Sigmoid colon (tissue), 4 donors: ENCODE results near the gene TAF6.
A peak's percentile ranks its signal among the peaks of the same experiment; 100 is the strongest.

Experiments
- EP300 ChIP-seq, 4 donors: sonication (generic); formaldehyde crosslinking; IDR thresholded peaks; one replicate each; pipeline ENCODE4 v1.6.1; 2017; ENCODE audit warnings: antibody characterized with exemption in 4 of 4
- POLR2A ChIP-seq, 2 donors: fragments of 450-650 bp; IDR thresholded peaks; one replicate each; pipeline ENCODE4 v1.6.1; 2016; ENCODE audit warnings: antibody characterized with exemption in 2 of 2, mild to moderate bottlenecking in 2 of 2, moderate library complexity in 2 of 2
- POLR2AphosphoS5 ChIP-seq, 4 donors: sonication (generic); formaldehyde crosslinking; IDR thresholded peaks; one replicate each; pipeline ENCODE4 v1.6.1; 2017; ENCODE audit warnings: antibody characterized with exemption in 4 of 4
- TF ChIP-seq, protein P1 (sequence below), 4 experiments: fragments of 450-650 bp in 3 of 4; fragments of 200-600 bp in 1 of 4; IDR thresholded peaks; one replicate each; pipeline ENCODE4 v1.5.1; 2016 to 2019; ENCODE audit warnings: antibody characterized with exemption in 4 of 4, mild to moderate bottlenecking in 3 of 4, moderate library complexity in 2 of 4

DNA sequence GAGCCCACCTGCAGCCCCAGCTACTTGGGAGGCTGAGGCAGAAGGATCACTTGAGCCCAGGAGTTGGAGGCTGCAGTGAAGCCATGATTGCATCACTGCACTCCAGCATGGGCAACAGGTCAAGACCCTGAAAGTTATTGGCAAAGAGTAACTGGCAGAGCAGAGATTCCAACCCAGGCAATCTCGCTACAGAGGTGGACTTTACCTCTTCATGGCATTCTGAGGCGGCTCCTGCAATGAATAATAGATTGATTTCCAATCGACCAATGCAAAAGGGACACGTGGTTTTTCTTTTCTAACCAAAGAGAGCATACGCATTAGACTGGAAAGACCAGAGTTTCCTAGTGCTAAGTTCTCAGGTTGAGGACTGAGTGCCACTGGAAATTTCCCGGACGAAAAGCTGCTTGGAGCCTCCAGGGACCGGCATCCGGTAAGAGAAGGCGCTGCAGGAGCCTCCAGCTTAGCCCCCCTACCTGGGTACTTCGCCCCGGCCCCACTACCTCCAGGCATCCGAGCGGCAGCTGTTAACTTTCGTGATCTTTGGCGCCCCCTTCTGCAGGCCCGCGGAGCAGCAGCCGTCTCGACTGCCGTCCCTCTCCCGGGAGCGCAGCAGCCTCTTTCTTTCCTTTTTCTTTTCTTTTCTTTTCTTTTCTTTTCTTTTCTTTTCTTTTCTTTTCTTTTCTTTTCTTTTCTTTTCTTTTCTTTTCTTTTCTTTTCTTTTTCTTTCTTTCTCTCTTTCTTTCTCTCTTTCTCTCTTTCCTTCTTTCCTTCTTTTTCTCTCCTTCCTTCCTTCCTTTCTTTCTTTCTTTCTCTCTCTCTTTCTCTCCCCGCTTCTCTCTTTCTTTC is 11.7 kb upstream of the TAF6 start:
- TF ChIP-seq POLR2AphosphoS5 (IDR thresholded peaks at IDR 0.05) = no peak
- TF ChIP-seq, protein P1, sequence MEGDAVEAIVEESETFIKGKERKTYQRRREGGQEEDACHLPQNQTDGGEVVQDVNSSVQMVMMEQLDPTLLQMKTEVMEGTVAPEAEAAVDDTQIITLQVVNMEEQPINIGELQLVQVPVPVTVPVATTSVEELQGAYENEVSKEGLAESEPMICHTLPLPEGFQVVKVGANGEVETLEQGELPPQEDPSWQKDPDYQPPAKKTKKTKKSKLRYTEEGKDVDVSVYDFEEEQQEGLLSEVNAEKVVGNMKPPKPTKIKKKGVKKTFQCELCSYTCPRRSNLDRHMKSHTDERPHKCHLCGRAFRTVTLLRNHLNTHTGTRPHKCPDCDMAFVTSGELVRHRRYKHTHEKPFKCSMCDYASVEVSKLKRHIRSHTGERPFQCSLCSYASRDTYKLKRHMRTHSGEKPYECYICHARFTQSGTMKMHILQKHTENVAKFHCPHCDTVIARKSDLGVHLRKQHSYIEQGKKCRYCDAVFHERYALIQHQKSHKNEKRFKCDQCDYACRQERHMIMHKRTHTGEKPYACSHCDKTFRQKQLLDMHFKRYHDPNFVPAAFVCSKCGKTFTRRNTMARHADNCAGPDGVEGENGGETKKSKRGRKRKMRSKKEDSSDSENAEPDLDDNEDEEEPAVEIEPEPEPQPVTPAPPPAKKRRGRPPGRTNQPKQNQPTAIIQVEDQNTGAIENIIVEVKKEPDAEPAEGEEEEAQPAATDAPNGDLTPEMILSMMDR (IDR thresholded peaks at IDR 0.05) = peak; percentile 73 to 92 (median 83)
- TF ChIP-seq EP300 (IDR thresholded peaks at IDR 0.05) = no peak
- TF ChIP-seq POLR2A (IDR thresholded peaks at IDR 0.05) = no peak
